Mesothelial cell of epicardium (in vitro differentiated cells): ENCODE measurements around the gene PNLDC1. TPM values are rescaled to one million over a fixed set of nuclear protein-coding genes. Genes with fewer than 3 reads are reported as not detected.

ENCODE experiments used
- DNase-seq, 2 experiments: peaks; one replicate each; pipeline ENCODE4 v3.0.0; 2021; ENCODE audit warnings: low spot score in 2 of 2; ENCODE audit not compliant: unreplicated experiment in 2 of 2
- H3K27ac Mint-ChIP-seq: 2 replicates; pipeline ENCODE4 v1.8.0; 2021; ENCODE audit warnings: mixed read lengths
- H3K27me3 Mint-ChIP-seq: 2 replicates; pipeline ENCODE4 v1.8.0; 2021; ENCODE audit warnings: low read depth, mixed read lengths
- H3K36me3 Mint-ChIP-seq: 2 replicates; pipeline ENCODE4 v1.8.0; 2021; ENCODE audit warnings: mixed read lengths
- H3K4me1 Mint-ChIP-seq: 2 replicates; pipeline ENCODE4 v1.8.0; 2021; ENCODE audit warnings: mixed read lengths
- H3K4me3 Mint-ChIP-seq: 2 replicates; pipeline ENCODE4 v1.8.0; 2021; ENCODE audit warnings: mild to moderate bottlenecking, moderate library complexity, mixed read lengths
- H3K9me3 Mint-ChIP-seq: 2 replicates; pipeline ENCODE4 v1.8.0; 2021; ENCODE audit warnings: mixed read lengths
- total RNA-seq: library from RNA; stranded (reverse); gene quantifications from 3 replicates; pipeline ENCODE4 v1.2.1, GENCODE V29; 2021
- TF ChIP-seq, protein P1 (sequence below): fragments of 200-600 bp; sonication (generic); IDR thresholded peaks from one replicate; pipeline ENCODE4 v1.5.0; 2021; ENCODE audit warnings: antibody characterized with exemption; ENCODE audit not compliant: unreplicated experiment

The PNLDC1 gene
- total RNA-seq, 1 donor from 2014 or later = 0.16 TPM

DNA sequence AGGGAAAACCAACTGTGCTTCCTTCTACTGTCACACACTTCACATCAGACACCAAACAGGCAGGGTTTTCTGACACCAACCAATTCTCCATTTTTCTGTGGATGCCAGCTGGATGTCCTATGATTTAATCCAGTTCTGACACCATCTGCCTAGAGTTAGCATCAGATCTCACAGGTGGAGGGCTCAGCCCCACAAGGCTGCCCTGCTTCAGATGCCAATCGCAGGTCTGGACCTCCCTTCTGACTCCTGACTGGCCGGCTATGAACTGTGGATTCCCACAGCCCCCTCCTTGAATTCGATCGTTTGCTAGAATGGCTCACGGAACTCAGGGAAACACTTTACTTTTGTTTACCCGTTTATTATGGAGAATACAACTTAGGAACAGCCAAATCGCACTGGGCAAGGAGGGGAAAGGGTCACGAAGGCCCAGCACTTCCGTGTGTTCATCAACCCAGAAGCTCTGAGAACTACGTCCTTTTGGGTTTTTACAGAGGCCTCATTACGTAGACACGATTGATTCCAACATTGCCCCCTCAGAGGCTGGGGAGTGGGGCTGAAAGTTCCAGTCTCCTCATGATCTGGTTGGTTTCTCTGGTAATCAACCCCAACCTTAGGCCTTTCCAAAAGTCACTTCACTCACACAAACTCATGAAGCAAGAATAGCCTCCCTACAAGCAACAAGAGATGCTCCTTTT lies 65.3 kb downstream of the PNLDC1 start:
- peaks cover 17% of the 10 kb centered on the region for H3K9me3 Mint-ChIP-seq
- peaks cover 11% of the 10 kb centered on the region for H3K27me3 Mint-ChIP-seq
- no peaks in the 10 kb centered on the region for H3K4me1 Mint-ChIP-seq
- TF ChIP-seq, protein P1, sequence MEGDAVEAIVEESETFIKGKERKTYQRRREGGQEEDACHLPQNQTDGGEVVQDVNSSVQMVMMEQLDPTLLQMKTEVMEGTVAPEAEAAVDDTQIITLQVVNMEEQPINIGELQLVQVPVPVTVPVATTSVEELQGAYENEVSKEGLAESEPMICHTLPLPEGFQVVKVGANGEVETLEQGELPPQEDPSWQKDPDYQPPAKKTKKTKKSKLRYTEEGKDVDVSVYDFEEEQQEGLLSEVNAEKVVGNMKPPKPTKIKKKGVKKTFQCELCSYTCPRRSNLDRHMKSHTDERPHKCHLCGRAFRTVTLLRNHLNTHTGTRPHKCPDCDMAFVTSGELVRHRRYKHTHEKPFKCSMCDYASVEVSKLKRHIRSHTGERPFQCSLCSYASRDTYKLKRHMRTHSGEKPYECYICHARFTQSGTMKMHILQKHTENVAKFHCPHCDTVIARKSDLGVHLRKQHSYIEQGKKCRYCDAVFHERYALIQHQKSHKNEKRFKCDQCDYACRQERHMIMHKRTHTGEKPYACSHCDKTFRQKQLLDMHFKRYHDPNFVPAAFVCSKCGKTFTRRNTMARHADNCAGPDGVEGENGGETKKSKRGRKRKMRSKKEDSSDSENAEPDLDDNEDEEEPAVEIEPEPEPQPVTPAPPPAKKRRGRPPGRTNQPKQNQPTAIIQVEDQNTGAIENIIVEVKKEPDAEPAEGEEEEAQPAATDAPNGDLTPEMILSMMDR = no peak
- H3K4me3 Mint-ChIP-seq = no peak overlapping the region
- no peak overlapping the region for H3K27ac Mint-ChIP-seq
- no peaks in the 10 kb centered on the region for H3K36me3 Mint-ChIP-seq
- no peak for DNase-seq

DNA sequence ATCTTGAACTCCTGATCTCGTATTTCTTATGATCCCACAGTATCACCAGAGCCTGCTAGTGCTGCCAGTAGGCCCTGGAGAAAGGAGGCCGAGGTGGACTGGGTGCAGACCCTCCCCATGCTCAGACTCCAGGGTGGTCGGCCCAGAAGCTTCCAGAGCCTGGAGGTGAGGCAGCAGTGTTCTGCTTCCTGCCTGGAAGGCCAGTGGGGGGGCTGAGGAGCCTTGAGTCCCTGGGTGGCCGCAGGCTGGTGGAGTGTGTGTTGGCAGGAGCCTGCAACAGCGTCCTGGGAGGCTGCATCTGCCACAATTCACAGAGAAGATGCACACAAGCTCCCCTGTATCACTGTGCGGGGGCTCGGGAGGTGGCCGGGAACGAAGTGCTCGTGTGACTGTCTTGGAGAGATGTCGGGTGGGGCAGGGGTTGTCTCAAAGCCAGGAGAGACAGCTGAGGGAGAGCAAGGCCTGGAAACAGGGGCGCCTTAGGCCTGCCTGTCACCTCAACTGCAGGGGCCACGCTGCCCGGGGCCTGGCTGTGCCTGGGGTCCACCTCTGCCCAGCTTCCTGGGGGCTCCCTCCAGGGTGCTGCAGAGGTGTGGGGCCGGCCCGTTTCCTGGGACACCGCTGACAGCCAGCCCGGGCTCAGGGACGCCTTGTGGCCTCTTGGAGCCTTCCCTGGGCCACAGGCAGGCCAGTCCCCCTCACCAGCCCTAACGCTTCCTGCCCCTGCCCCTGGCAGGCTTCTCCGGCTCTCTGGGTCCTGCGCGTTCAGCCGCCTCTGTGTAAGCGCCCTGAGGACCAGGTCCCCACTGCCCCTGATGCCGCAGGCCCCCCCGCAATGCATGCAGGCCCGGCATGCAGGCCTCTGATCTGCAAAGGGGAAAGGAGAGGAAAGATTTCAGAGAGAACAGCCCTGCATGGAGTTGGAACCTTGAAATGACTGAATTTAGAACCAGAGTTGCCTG lies 66.5 kb downstream of the PNLDC1 start:
- TF ChIP-seq, protein P1 = no peak
- DNase-seq = no peak
- no peaks in the 10 kb centered on the region for H3K36me3 Mint-ChIP-seq
- H3K27ac Mint-ChIP-seq = no peak overlapping the region
- H3K9me3 Mint-ChIP-seq = peaks cover 17% of the 10 kb centered on the region
- no peaks in the 10 kb centered on the region for H3K4me1 Mint-ChIP-seq
- no peak overlapping the region for H3K4me3 Mint-ChIP-seq
- peaks cover 7% of the 10 kb centered on the region for H3K27me3 Mint-ChIP-seq

Other genes with a start within 250 kb of the PNLDC1 start
- 62.9 to 67.6 TPM (median 65.0 TPM) in 3 replicates for gene SOD2, start 107.0 kb upstream of the PNLDC1 start, total RNA-seq
- 116 to 122 TPM (median 118 TPM) in 3 replicates for gene WTAP, start 72.8 kb upstream of the PNLDC1 start, total RNA-seq
- gene ACAT2, start 38.2 kb upstream of the PNLDC1 start, total RNA-seq = 35.1 to 37.7 TPM (median 35.8 TPM) in 3 replicates
- gene TCP1, start 10.7 kb upstream of the PNLDC1 start, total RNA-seq = 185 to 192 TPM (median 186 TPM) in 3 replicates
- 29.0 to 32.9 TPM (median 31.1 TPM) in 3 replicates for gene MRPL18, start 9.8 kb upstream of the PNLDC1 start, total RNA-seq
- not detected in 3 replicates for gene MAS1, start 90.7 kb downstream of the PNLDC1 start, total RNA-seq
- gene IGF2R, start 168.8 kb downstream of the PNLDC1 start, total RNA-seq = 107 to 112 TPM (median 111 TPM) in 3 replicates